HEK293T (cell line): ENCODE data around the gene CDC42SE2.

Source experiments
- ELF4 ChIP-seq: fragments of 450-650 bp; IDR thresholded peaks from 2 replicates; pipeline ENCODE4 v1.6.1; 2017; ENCODE audit warnings: antibody characterized with exemption
- L3MBTL2 ChIP-seq: fragments of 450-650 bp; conservative IDR thresholded peaks from 2 replicates; pipeline ENCODE4 v1.6.1; 2016; ENCODE audit warnings: mild to moderate bottlenecking
- SP1 ChIP-seq: fragments of 450-650 bp; IDR thresholded peaks from 2 replicates; pipeline ENCODE4 v1.6.1; 2017

- TF ChIP-seq ELF4 = no peak
- no peak for TF ChIP-seq L3MBTL2
- no peak for TF ChIP-seq SP1
These were observed 109.4 kb downstream of the CDC42SE2 start for GRCh38 chr5:131373265-131373664.
